Caco-2 (cell line): ENCODE results near the gene ABCA8. TPM values are rescaled to one million over a fixed set of nuclear protein-coding genes. Genes with fewer than 3 reads are reported as not detected.
"Not testable (repeated sequence)": the region's sequence is repeated elsewhere in the genome, so short reads cannot be mapped to it uniquely, and the experiment has no call there.

Source experiments
- BruUV-seq: library from RNA; stranded (reverse); fragments of 400-500 nt; replicated peaks from 2 replicates; lab custom pipeline; 2021; lab: Mats Ljungman, UMichigan
- CTCF ChIA-PET: fragments of 300-600 bp; sonication (Branson Sonifier 250); formaldehyde crosslinking; loops from one replicate; lab custom pipeline; 2022; ENCODE audit warnings: antibody characterized with exemption; lab: Charles Lee
- POLR2A ChIA-PET: fragments of 300-600 bp; sonication (Branson Sonifier 250); formaldehyde crosslinking; loops from one replicate; lab custom pipeline; 2022; ENCODE audit warnings: antibody characterized with exemption; lab: Charles Lee
- DNase-seq, 2 experiments: peaks; one replicate each; pipeline versions ENCODE4 v3.0.0 to v3.0.0-alpha.2; 2020 to 2022
- H3K27me3 ChIP-seq: replicated peaks from 2 replicates; pipeline ENCODE4 v1.6.0; 2011; ENCODE audit warnings: low read length; ENCODE audit not compliant: control insufficient read depth, insufficient read depth
- H3K36me3 ChIP-seq: 2 replicates; pipeline ENCODE4 v1.5.1; 2011; ENCODE audit warnings: low read length; ENCODE audit not compliant: control insufficient read depth, insufficient read depth
- H3K4me1 ChIP-seq: fragments of 250-450 bp; sonication (Bioruptor Pico); 2 replicates; pipeline ENCODE4 v1.5.1; 2020; ENCODE audit warnings: mild to moderate bottlenecking
- H3K4me3 ChIP-seq: 2 replicates; pipeline ENCODE4 v1.5.1; 2011; ENCODE audit warnings: low read depth, mild to moderate bottlenecking, control low read depth, low read length
- H3K9me3 ChIP-seq: fragments of 250-450 bp; sonication (Bioruptor Pico); 2 replicates; pipeline ENCODE4 v1.5.1; 2020; ENCODE audit warnings: mild to moderate bottlenecking, moderate library complexity
- H3K27ac Mint-ChIP-seq: one replicate; pipeline ENCODE4 v1.8.0; 2022; ENCODE audit warnings: mixed read lengths; ENCODE audit not compliant: unreplicated experiment
- H3K27me3 Mint-ChIP-seq: one replicate; pipeline ENCODE4 v1.8.0; 2022; ENCODE audit warnings: mixed read lengths; ENCODE audit not compliant: insufficient read depth, unreplicated experiment
- H3K36me3 Mint-ChIP-seq: one replicate; pipeline ENCODE4 v1.8.0; 2022; ENCODE audit warnings: mild to moderate bottlenecking, mixed read lengths; ENCODE audit not compliant: insufficient read depth, unreplicated experiment
- H3K4me1 Mint-ChIP-seq: one replicate; pipeline ENCODE4 v1.8.0; 2022; ENCODE audit warnings: low read depth, mixed read lengths; ENCODE audit not compliant: unreplicated experiment
- H3K4me3 Mint-ChIP-seq: one replicate; pipeline ENCODE4 v1.8.0; 2022; ENCODE audit warnings: mild to moderate bottlenecking, moderate library complexity, mixed read lengths; ENCODE audit not compliant: unreplicated experiment
- H3K9me3 Mint-ChIP-seq: one replicate; pipeline ENCODE4 v1.8.0; 2022; ENCODE audit warnings: mixed read lengths; ENCODE audit not compliant: unreplicated experiment
- intact Hi-C: fragments of 100-400 bp; cut with micrococcal nuclease; formaldehyde crosslinking; loops from one replicate; pipeline ENCODE4 v1.10.0; 2022; ENCODE audit not compliant: unreplicated experiment
- total RNA-seq: library from RNA; stranded (reverse); gene quantifications from 2 replicates; pipeline ENCODE4 v1.2.3, GENCODE V29; 2022
- TF ChIP-seq, protein P1 (sequence below), 2 experiments: fragments of 200-600 bp in 1 of 2; IDR thresholded peaks; 1 replicate in 1 of 2; 2 replicates in 1 of 2; pipeline versions ENCODE4 v1.5.1 to v1.8.0; 2011 to 2022; ENCODE audit warnings: antibody characterized with exemption in 1 of 2, control low read depth in 1 of 2, inconsistent platforms in 1 of 2, low read depth in 1 of 2, low read length in 1 of 2, mild to moderate bottlenecking in 1 of 2, moderate library complexity in 1 of 2; ENCODE audit not compliant: insufficient read depth in 1 of 2, severe bottlenecking in 1 of 2, unreplicated experiment in 1 of 2

The ABCA8 gene
- total RNA-seq, 1 experiment from 2014 or later = 0.91 TPM

DNA sequence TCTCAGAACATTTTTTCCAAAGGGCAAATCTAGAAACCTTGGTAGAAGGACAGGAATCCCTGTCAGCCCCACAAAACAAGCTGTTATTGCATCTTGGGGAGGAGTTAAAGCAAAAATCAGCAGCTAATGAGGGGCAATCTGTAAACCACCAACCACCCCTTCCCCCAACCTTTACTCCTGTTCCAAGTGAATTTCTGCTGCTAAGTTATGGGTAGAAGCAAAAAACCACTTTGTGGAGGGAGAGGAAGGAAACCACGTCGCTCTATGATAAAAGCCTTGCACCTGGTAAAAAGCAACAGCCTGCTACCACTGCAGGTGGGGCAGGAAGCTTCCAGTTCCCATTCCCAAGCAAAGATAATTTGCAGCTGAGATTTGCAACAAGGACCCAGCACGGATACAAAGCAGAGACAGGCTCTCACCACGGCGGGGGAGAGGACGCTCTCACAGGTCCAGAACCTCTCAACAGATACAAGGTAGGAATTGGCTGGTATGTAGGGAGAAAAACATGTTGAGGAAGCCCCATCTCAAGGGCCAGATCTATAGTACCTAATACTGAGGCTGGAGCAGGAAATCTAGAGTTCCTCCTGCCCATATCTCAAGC is 10.7 kb downstream of the ABCA8 start:
- DNase-seq = no peak
- Histone ChIP-seq H3K27me3 (no peaks in the 10 kb centered on the region), H3K36me3 (no peaks in the 10 kb centered on the region), H3K4me3 (no peak overlapping the region), H3K4me1 (no peaks in the 10 kb centered on the region), H3K9me3 (peaks cover 5% of the 10 kb centered on the region; the same call in 1 of the 2 replicates)
- no peaks in the 10 kb centered on the region for H3K36me3 Mint-ChIP-seq
- no peaks in the 10 kb centered on the region for H3K27me3 Mint-ChIP-seq
- CTCF ChIA-PET = no interaction called here
- H3K9me3 Mint-ChIP-seq = no peaks in the 10 kb centered on the region
- intact Hi-C loops = no loop called here
- POLR2A ChIA-PET = no interaction called here
- BruUV-seq = no TSS peak
- H3K4me3 Mint-ChIP-seq = no peak overlapping the region
- H3K4me1 Mint-ChIP-seq = no peaks in the 10 kb centered on the region
- no peak overlapping the region for H3K27ac Mint-ChIP-seq
- TF ChIP-seq, protein P1, sequence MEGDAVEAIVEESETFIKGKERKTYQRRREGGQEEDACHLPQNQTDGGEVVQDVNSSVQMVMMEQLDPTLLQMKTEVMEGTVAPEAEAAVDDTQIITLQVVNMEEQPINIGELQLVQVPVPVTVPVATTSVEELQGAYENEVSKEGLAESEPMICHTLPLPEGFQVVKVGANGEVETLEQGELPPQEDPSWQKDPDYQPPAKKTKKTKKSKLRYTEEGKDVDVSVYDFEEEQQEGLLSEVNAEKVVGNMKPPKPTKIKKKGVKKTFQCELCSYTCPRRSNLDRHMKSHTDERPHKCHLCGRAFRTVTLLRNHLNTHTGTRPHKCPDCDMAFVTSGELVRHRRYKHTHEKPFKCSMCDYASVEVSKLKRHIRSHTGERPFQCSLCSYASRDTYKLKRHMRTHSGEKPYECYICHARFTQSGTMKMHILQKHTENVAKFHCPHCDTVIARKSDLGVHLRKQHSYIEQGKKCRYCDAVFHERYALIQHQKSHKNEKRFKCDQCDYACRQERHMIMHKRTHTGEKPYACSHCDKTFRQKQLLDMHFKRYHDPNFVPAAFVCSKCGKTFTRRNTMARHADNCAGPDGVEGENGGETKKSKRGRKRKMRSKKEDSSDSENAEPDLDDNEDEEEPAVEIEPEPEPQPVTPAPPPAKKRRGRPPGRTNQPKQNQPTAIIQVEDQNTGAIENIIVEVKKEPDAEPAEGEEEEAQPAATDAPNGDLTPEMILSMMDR (IDR thresholded peaks at IDR 0.05; ENCODE audit: insufficient read depth in 1 of 2, low read depth in 1 of 2, low read length in 1 of 2, severe bottlenecking in 1 of 2, unreplicated experiment in 1 of 2) = no peak

DNA sequence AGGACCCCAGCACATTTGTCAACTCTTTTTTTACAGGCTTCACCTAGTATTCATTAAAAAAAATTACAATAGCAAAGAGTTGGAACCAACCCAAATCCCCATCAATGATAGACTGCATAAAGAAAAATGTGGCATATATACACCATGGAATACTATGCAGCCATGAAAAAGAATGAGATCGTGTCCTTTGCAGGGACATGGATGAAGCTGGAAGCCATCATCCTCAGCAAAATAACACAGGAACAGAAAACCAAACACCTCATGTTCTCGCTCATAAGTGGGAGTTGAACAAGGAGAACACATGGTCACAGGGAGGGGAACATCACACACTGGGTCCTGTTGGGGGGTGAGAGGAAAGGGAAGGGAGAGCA is 11.4 kb downstream of the ABCA8 start:
- H3K9me3 Mint-ChIP-seq, H3K4me1 Mint-ChIP-seq, H3K4me3 ChIP-seq, H3K27ac Mint-ChIP-seq, H3K27me3 Mint-ChIP-seq, H3K27me3 ChIP-seq, H3K4me1 ChIP-seq, H3K9me3 ChIP-seq, H3K36me3 Mint-ChIP-seq, H3K4me3 Mint-ChIP-seq, POLR2A ChIA-PET, DNase-seq, intact Hi-C loops, BruUV-seq, CTCF ChIA-PET, H3K36me3 ChIP-seq: not testable (repeated sequence)

DNA sequence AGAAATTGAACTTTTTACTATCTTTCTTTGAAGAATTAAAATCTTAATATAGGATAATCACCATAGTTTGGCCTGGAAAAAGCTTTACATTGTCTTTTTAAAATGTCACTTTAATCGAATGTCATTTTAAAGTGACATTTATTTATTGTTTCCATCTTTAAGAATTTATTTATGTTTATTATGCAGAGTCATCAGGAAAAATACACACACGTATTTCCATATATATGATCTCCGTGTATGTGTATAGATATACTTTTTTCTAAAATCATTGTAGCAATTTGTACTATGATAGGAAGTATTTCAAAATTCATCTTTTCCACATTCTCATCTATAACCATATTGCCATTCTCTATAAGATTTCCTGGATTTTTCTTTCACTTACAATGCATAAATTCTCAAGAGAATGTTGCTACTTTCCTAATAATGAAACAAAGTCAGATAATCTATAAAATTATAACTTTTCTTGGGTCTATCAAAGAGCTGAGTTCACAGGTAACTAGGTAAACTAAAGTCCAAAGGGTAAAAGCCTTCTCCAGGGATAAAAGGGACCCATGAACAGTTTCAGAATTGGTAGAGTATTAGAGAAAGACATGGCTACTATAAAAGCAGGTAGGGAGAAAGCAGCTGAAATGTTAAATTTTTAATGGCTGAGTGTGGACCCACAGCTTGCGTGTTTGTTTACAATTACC is 11.9 kb downstream of the ABCA8 start:
- H3K4me1 Mint-ChIP-seq = peaks cover 1% of the 10 kb centered on the region
- no TSS peak for BruUV-seq
- Histone ChIP-seq H3K4me1 (peaks cover 11% of the 10 kb centered on the region), H3K36me3 (no peaks in the 10 kb centered on the region), H3K27me3 (no peaks in the 10 kb centered on the region), H3K4me3 (no peak overlapping the region), H3K9me3 (peaks cover 5% of the 10 kb centered on the region; the same call in 1 of the 2 replicates)
- H3K36me3 Mint-ChIP-seq = no peaks in the 10 kb centered on the region
- TF ChIP-seq, protein P1 (IDR thresholded peaks at IDR 0.05; ENCODE audit: insufficient read depth in 1 of 2, low read depth in 1 of 2, low read length in 1 of 2, severe bottlenecking in 1 of 2, unreplicated experiment in 1 of 2) = no peak
- no peak for DNase-seq
- intact Hi-C loops = no loop called here
- CTCF ChIA-PET = no interaction called here
- no peak overlapping the region for H3K27ac Mint-ChIP-seq
- H3K4me3 Mint-ChIP-seq = no peak overlapping the region
- no peaks in the 10 kb centered on the region for H3K27me3 Mint-ChIP-seq
- no peaks in the 10 kb centered on the region for H3K9me3 Mint-ChIP-seq
- POLR2A ChIA-PET = no interaction called here
